ENCODE results near the gene TUBB. TPM values are rescaled to one million over a fixed set of nuclear protein-coding genes. Genes with fewer than 3 reads are reported as not detected.
A peak's percentile ranks its signal among the peaks of the same experiment; 100 is the strongest.

The TUBB gene
- total and polyA plus RNA-seq, 9 of the 15 experiments (the other 6 are each of a cell fraction or from before 2014, with no cell fraction given): 971 to 2,870 (median 1,478) TPM

DNA sequence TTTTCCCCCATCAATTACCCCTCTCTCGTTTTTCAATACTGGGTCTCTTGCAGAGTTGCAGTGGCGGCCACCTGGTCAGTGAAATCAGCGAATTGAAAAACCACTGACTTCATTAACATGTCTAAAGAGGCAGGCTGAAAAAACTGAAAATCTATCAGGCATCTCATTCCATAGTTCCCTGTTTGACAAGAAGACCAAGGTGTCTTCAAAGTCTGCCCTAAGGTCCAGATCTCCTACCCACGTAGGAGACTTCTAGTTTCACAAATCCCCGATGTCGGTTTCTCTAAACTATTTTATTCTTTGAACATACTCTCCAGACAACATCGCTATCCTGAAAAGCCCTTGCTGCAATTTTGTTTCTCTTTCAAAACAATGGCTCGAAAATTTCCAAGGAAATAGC is 796 bp upstream of the TUBB start (continued):
- TF ChIP-seq, protein P1, sequence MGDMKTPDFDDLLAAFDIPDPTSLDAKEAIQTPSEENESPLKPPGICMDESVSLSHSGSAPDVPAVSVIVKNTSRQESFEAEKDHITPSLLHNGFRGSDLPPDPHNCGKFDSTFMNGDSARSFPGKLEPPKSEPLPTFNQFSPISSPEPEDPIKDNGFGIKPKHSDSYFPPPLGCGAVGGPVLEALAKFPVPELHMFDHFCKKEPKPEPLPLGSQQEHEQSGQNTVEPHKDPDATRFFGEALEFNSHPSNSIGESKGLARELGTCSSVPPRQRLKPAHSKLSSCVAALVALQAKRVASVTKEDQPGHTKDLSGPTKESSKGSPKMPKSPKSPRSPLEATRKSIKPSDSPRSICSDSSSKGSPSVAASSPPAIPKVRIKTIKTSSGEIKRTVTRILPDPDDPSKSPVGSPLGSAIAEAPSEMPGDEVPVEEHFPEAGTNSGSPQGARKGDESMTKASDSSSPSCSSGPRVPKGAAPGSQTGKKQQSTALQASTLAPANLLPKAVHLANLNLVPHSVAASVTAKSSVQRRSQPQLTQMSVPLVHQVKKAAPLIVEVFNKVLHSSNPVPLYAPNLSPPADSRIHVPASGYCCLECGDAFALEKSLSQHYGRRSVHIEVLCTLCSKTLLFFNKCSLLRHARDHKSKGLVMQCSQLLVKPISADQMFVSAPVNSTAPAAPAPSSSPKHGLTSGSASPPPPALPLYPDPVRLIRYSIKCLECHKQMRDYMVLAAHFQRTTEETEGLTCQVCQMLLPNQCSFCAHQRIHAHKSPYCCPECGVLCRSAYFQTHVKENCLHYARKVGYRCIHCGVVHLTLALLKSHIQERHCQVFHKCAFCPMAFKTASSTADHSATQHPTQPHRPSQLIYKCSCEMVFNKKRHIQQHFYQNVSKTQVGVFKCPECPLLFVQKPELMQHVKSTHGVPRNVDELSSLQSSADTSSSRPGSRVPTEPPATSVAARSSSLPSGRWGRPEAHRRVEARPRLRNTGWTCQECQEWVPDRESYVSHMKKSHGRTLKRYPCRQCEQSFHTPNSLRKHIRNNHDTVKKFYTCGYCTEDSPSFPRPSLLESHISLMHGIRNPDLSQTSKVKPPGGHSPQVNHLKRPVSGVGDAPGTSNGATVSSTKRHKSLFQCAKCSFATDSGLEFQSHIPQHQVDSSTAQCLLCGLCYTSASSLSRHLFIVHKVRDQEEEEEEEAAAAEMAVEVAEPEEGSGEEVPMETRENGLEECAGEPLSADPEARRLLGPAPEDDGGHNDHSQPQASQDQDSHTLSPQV (IDR thresholded peaks at IDR 0.05): peak; percentile 56; the same call in 1 of the 2 replicates

DNA sequence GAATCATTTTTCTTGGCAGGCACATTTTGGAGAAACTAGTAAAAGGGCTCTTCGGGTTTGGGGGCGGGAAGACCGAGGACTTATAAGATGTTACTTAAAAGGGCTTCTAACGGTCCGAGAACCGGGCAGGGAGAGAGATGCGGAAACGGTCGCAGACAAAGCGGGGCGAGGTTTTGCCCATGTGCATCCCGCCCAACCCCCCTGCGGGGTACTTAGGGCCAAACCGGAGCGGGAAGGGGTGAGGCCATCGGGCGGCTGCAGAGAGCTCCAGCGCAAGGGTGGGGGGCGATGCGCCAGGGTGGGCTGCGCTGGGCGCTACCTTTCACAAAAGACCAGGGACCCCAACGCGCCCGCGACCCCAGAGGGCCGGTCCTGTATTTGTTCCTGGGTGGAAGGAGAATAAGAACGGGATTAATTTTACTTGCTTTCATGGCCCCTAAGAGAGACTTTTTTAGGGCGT is 616 bp downstream of the TUBB start:
- under 1% methylated on average over 29 of the region's 29 CpGs for WGBS (ENCODE audit: insufficient coverage, low coverage, missing lambda C conversion rate)
- Histone ChIP-seq H2AFZ (ENCODE audit: low read depth, low read length) (no peak overlapping the region), H3K9me3 (replicated peaks; ENCODE audit: control insufficient read depth, insufficient read depth, low read depth, low read length) (no peaks in the 10 kb centered on the region), H3K27ac (ENCODE audit: extremely low read depth, low read depth, low read length) (peak overlapping the region; percentile 91), H3K4me3 (peak overlapping the region; percentile 89), H3K36me3 (ENCODE audit: control insufficient read depth, insufficient read depth, low read length) (peaks cover 44% of the 10 kb centered on the region), H3K4me1 (replicated peaks in 1 of 2; ENCODE audit: control insufficient read depth in 2 of 2, insufficient read depth in 2 of 2, low read length in 2 of 2) (peaks cover 21 to 25% of the 10 kb centered on the region in 2 experiments), H4K20me1 (replicated peaks; ENCODE audit: control insufficient read depth, insufficient read depth, low read length) (peaks cover 41% of the 10 kb centered on the region), H3K9me1 (ENCODE audit: control insufficient read depth, insufficient read depth, low read length) (peaks cover 1% of the 10 kb centered on the region), H3K9ac (ENCODE audit: insufficient read depth in 1 of 2, low read depth in 2 of 2, low read length in 2 of 2) (peak overlapping the region; percentile 96), H3K79me2 (ENCODE audit: control insufficient read depth, insufficient read depth, low read length) (peaks cover 91% of the 10 kb centered on the region), H3K4me2 (ENCODE audit: insufficient read depth, low read length) (peak overlapping the region; percentile 86), H3K27me3 (ENCODE audit: control insufficient read depth in 2 of 2, insufficient read depth in 2 of 2, low read length in 2 of 2) (no peaks in the 10 kb centered on the region)
- no peak for FAIRE-seq
- BruUV-seq (replicated peaks): no TSS peak
- intact Hi-C loops (cut with micrococcal nuclease) (loop anchor here (1.0 to 2.0 kb wide), 3 partner anchors 22 to 156 kb away; partner anchors contain the start of genes FLOT1 and PPP1R18), in situ Hi-C loops (cut with MboI) (loop anchor here (5.0 to 10.0 kb wide), 2 partner anchors 46 to 238 kb away; partner anchors contain the start of gene DHX16)
- POLR2A ChIA-PET: interaction anchor here (0.6 to 27.1 kb wide), 9 partner anchors 9 to 345 kb away, joined by 3 to 524 read pairs (median 5); partner anchors contain the start of gene NRM
- CTCF ChIA-PET (ENCODE audit: low intra/inter-chr PET ratio): interaction anchor here (0.7 to 5.0 kb wide), 2 partner anchors 35 to 41 kb away, joined by 6 to 92 read pairs; partner anchors contain the start of gene PPP1R18
- peak; percentile 31 for ATAC-seq
- peak; percentile 57 to 89 (median 70) for DNase-seq (ENCODE audit: extremely low read depth in 1 of 4, low spot score in 3 of 4)
- TF ChIP-seq, protein P2, sequence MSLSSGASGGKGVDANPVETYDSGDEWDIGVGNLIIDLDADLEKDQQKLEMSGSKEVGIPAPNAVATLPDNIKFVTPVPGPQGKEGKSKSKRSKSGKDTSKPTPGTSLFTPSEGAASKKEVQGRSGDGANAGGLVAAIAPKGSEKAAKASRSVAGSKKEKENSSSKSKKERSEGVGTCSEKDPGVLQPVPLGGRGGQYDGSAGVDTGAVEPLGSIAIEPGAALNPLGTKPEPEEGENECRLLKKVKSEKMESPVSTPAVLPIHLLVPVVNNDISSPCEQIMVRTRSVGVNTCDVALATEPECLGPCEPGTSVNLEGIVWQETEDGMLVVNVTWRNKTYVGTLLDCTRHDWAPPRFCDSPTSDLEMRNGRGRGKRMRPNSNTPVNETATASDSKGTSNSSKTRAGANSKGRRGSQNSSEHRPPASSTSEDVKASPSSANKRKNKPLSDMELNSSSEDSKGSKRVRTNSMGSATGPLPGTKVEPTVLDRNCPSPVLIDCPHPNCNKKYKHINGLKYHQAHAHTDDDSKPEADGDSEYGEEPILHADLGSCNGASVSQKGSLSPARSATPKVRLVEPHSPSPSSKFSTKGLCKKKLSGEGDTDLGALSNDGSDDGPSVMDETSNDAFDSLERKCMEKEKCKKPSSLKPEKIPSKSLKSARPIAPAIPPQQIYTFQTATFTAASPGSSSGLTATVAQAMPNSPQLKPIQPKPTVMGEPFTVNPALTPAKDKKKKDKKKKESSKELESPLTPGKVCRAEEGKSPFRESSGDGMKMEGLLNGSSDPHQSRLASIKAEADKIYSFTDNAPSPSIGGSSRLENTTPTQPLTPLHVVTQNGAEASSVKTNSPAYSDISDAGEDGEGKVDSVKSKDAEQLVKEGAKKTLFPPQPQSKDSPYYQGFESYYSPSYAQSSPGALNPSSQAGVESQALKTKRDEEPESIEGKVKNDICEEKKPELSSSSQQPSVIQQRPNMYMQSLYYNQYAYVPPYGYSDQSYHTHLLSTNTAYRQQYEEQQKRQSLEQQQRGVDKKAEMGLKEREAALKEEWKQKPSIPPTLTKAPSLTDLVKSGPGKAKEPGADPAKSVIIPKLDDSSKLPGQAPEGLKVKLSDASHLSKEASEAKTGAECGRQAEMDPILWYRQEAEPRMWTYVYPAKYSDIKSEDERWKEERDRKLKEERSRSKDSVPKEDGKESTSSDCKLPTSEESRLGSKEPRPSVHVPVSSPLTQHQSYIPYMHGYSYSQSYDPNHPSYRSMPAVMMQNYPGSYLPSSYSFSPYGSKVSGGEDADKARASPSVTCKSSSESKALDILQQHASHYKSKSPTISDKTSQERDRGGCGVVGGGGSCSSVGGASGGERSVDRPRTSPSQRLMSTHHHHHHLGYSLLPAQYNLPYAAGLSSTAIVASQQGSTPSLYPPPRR (CRISPR knock-in tag; IDR thresholded peaks at IDR 0.05; ENCODE audit: borderline replicate concordance): no peak
- TF ChIP-seq ZFPM2 (CRISPR knock-in tag; IDR thresholded peaks at IDR 0.05) (peak; percentile 88; the same call in 1 of the 2 replicates), NFRKB (IDR thresholded peaks at IDR 0.05; ENCODE audit: low read depth) (no peak; the same call in 1 of the 2 replicates), HIVEP1 (CRISPR knock-in tag; IDR thresholded peaks at IDR 0.05) (no peak), ZNF197 (CRISPR knock-in tag; IDR thresholded peaks at IDR 0.05; ENCODE audit: low read depth) (no peak), ZNF583 (CRISPR knock-in tag; IDR thresholded peaks at IDR 0.05) (no peak), ETV6 (IDR thresholded peaks at IDR 0.05; ENCODE audit: borderline replicate concordance in 1 of 2, low read depth in 2 of 2, low read length in 1 of 2) (no peak), ETV6 (CRISPR knock-in tag; IDR thresholded peaks at IDR 0.05; ENCODE audit: borderline replicate concordance) (no peak)
- TF ChIP-seq, protein P3, sequence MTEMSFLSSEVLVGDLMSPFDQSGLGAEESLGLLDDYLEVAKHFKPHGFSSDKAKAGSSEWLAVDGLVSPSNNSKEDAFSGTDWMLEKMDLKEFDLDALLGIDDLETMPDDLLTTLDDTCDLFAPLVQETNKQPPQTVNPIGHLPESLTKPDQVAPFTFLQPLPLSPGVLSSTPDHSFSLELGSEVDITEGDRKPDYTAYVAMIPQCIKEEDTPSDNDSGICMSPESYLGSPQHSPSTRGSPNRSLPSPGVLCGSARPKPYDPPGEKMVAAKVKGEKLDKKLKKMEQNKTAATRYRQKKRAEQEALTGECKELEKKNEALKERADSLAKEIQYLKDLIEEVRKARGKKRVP (CRISPR knock-in tag; IDR thresholded peaks at IDR 0.05): 0 out of 2 replicates have a peak, but pooled peaks have one; percentile 40

All from K562 (cell line).